HG02938 (cell line): ENCODE measurements around the gene POLR1A.

Experiments used
- ATAC-seq: cut with Tn5 transposase; IDR thresholded peaks from one replicate; pipeline ENCODE4 v1.9.1; 2021; ENCODE audit warnings: mild to moderate bottlenecking, moderate library complexity; ENCODE audit not compliant: unreplicated experiment

Gene POLR1A

DNA sequence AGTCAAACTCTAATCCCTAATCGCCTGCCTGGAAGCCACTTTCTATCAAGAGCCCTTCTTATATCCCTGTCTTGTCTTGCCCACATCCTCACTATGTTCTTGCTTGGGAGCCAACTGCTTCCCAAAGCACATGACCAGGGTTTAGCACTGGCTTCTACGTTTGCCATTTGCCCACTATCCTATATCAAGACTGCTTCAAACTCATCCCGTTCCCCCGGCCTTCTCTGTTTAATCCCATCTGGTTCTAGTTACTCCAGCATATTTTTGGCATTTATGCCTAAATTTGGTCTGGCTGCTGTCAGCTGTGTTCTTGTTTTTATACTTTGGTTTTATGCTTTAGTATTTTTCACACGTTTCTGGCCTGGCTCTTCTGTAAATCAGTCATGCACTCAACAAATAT, 40.2 kb downstream of the POLR1A start:
- ATAC-seq = no peak

DNA sequence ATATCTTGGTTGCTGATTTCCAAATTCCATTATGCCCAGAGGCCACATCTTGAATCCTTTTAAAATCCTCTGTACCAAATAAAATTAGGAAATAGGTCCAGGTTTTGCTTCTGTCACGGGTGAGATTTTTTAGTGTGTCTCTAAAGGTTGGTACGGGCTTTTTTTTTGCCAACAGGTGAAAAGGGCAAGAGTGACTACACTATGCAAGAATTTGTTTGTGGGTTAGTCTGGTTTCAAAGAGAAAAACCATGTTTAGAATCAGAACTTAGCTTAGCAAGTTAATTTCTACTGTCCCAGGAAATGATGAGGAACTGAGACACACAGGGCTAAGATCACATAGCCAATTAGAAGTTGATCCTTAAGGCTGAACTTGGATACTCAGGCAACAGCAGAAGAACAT, 41.7 kb downstream of the POLR1A start:
- ATAC-seq = no peak

DNA sequence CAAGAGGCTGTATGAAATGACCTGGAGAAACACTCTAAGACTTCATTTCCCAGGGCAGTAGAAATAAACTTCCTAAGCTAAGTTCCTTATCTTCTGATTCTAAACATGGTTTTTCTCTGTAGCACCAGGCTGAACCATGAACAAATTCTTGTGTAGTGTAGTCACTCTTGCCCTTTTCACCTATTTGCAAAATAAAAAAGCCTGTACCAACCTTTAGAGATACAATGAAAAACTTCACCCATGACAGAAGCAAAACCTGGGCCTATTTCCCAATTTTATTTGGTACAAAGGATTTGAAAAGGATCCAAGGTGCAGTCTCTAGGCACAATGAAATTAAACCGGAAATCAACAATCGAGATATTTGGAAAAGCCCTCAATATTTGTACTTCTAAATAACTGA, 43.6 kb downstream of the POLR1A start:
- ATAC-seq = no peak

DNA sequence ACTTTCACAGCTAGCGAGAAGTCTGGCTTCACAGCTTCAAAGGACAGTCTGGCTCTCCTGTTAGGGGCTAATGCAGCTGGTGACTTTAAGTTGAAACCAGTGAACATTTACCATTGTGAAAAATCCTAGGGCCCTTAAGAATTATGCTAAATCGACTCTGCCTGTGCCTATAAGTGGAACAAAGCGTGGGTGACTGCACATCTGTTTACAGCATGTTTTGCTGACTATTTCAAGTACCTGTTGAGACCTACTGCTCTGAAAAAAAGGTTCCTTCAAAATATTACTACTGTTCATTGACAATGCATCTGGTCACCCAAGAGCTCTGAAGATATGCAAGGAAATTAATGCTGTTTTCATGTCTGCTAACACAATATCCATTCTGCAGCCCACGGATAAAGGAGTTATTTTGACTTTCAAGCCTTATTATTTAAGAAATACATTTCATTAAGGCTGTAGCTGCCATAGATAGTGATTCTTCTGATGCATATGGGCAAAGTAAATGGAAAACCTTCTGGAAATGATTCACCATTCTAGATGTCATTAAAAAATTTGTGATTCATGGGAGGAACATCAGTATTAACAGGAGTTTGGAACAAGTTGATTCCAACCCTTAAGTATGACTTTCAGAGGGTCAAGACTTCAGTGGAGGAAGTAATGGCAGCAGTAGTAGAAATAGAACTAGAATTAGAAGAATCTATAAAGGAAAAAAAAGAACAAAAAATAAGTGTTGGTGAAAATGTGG, 48.9 kb downstream of the POLR1A start:
- ATAC-seq = no peak

DNA sequence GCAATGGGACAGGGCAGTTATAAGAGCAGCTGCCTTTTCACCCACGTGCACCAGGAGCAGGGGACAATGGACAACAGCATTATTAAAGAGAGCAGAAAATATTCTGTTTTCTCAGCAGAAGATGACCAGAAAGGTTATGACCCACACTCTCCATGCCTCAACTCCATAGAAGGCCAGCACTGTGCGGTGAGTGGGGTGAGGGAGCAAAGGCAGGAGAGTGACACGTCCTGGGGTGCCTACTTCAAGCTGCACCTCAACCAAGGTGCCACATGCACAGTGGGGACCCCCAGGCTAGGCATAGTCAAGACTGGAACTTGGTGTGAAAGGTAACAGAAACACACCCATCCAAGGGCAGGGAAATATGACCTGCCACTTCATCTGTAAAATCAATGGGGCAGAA, 50.4 kb downstream of the POLR1A start:
- no peak for ATAC-seq

DNA sequence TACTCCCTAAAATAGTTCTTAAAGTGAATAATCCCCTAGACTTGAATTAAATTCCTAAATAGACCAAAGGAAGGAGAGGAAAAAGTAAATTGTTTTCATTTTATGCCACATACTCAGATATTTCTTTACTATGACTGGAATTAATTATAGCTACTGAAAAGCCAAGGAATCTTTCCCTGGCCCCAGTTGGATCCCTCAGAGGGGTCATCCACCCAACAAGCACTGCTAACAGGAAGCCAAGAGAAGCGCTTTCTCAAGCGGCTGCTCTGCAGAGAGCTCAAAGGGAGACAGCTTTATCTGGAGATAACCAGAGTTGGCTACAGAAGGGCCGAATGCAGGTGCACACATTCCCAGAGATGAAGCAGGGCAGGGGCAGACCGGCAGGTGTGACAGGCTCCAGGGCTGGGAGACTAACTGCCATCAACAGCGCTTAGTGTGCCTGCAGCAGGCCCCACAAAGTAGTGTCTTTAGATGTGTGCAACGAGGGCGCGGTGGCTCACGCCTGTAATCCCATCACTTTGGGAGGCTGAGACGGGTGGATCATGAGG, 51.1 kb downstream of the POLR1A start:
- ATAC-seq = no peak

DNA sequence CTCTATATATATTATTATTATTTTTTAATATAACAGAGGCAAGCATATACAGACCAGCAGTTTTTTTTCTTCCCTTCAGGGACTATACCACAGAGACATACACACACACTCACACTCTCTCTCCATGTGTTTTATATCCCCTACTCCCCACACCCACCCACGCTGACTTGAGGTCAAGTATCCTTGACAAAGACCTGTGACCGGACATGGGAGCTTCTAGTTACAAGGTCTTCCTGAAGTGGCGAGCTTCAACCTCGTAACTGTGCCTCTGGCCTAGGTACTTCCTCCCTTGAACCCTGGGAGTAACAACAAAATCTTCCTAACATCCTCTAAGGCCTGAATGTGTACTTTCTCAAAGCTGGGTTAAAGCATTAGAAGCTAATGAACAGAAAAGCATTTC, 52.5 kb downstream of the POLR1A start:
- no peak for ATAC-seq

DNA sequence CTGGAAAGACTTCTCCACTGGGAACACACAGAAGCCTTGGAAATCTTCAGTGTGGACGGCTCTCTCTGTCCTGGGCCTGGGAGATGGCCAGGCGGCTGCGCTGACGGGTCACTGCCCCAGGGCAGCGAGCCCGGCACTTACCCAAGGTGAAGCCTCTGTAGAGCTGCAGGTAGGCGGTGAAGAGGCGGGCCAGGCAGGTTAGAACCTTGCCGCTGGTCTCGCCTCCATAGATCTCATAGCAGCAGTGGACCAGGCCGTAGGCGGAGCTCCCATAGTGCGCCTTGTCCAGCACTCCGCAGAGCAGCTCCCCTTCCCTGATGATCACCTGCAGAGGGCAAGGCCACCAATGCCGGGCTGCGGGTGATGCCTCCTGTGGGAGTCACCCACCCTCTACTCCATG, 53.0 kb downstream of the POLR1A start:
- ATAC-seq = no peak

DNA sequence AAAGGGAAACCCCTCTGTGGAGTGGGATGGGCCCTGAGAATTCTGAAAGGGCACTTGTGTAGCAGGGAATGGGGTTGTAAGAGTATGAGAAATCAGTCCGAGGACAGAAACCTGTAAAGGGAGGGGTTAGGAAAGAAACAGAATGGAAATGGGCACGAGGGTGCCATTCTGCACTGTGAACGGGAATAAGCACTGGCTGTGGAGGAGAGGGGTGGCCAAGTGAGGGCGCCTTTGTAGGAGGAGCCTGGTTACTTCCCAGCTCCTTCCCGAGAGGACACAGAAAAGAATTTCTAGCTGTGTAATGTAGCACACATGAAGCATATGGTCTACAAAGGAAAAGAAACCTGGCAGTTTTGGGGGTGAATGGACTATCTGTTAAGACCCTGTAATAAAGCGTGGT, 53.4 kb downstream of the POLR1A start:
- no peak for ATAC-seq

DNA sequence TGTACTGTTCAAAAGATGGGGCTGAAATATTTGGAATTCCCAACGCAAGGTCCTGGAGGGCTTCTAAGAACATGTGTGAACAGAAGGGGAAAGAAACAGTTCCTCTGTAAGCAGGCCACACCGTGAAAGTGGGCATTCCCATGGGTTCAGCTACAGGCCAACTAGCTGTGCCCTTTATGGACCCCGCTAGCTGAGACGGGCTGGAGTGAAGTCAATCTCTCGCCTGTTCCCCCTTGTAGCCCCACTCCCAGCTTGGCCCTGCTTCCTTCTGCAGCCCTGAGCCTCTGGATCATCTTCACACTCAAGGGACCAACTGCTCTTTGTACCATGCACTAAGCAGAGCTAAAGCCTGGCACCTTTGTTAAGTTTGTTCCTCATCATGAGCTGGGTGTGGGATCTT, 55.4 kb downstream of the POLR1A start:
- ATAC-seq = no peak

DNA sequence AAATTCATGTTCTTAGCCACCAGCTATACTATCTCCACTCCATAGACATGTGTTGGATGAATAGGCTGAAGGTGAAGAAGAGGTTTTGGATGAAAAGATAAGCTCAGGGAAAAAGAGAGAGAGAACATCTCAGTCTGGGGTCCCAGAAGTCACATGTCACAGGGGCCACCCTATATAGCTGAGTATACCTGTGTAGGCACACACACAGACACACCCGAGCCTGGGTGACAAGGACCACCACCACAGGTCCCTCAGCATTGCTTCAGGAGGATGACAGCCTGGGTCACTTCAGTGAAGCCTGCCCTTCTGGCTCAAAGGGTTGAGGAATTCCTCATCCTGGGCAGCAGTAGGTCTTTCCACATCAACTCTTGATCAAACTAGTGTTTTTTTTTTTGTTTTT, 56.2 kb downstream of the POLR1A start:
- no peak for ATAC-seq

DNA sequence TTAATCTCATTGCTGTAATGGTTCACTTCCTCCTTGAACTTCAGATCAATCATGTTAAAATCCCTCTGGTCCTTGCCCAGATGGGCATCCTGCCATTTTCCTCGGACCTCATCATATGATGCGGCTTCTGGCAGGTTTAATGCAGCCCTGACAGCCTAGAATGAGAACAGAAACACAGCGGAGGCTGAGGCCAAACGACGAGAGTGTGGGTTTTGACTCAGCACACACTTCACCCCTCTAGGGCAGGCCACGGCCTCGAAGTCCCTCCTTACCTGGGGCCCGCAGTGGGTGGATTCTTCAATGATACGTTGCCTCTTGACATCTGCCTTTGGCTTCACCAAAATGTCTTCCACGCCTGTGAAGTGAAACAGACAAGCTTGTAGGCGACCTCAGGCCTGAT, 56.8 kb downstream of the POLR1A start:
- ATAC-seq = no peak

DNA sequence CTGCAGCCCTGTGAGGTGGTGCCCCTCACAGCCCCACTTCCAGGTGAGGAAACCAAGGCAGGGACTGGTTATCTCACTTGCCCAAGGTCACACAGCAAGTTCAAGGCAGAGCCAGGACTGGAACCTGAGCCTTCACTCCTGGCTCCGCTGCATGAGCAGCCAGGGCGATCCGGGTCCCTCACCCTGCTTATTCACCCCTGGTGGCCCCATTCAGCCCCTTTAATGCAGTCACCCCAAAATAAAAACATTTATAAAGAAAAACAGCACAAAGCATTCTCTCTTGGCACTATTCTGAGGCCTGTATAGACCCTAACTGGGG, 57.3 kb downstream of the POLR1A start:
- ATAC-seq = no peak

DNA sequence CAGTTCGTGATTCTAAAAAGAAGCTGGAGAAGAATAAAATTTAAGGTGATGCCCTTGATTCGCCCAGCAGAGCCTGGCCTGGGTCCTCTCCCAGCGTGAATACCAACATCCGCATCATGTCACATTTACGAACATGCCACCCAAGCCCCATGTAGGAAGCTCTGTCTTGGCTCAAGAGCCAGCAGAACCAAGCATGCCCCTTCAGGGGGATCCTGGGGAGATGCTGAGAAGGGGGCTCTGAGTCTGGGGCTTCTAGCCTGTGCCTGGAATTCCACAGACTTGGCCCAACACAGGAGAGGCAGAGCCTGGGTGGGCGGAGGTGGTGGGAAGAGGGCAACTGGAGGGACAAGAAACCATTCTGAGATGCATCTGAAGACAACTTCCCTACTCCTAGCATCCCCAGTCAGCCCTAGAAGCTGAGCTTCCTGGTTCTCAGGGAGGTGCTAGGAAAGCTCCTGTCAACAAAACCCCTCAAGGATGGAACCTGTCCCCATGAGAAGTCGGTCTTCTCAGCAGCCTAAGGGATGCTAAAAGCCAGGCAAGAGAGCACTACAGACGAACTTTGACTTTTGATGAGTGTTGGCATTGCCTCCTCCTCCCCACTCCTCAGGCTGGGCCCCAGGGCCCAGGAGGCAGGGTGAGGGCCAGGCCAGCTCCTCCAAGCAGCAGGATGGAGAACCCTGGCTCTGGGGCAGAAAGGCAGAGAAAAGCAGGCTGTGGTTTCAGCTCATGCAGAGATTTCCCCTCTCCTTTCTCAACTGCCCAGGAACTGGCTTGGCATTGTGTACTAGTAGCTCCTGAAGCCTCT, 57.9 kb downstream of the POLR1A start:
- no peak for ATAC-seq

DNA sequence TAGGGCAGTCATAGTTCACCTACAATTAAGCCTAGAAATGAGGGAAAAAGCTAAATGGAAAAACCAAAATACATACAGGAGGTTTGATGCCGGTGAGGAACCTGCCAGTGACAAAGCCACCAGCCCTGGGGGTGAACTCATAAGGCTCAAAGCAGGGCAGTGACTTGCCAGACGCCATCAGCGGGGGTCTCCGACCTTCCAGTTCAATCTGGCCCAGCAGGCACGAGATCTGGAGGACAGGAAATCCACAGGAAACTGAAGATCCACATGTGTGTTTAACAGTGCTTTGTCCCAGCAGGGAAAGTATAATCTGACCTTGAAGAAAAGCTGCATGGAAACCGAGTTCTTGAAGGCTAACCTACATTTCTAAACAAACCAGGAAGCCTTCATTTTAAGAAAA, 60.1 kb downstream of the POLR1A start:
- no peak for ATAC-seq

DNA sequence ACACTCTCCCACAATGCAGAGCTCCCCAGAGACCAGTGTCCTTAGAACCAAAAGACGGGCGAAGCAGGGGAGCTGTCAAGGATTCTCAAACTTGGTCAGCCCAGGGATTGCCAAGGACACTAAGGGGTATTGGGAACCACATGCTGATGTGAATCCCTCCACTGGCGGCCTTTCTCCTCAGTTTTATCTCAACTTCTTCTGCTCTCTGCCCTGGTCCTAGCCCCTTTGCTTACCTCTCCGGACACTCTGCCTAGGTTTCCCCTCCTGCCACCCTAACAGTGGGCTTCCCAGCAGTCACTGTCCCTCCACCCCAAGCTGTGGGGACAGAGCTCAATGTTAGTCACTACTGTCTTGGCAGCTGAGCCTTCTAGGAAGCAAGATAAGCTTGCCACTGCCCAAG, 61.1 kb downstream of the POLR1A start:
- no peak for ATAC-seq

DNA sequence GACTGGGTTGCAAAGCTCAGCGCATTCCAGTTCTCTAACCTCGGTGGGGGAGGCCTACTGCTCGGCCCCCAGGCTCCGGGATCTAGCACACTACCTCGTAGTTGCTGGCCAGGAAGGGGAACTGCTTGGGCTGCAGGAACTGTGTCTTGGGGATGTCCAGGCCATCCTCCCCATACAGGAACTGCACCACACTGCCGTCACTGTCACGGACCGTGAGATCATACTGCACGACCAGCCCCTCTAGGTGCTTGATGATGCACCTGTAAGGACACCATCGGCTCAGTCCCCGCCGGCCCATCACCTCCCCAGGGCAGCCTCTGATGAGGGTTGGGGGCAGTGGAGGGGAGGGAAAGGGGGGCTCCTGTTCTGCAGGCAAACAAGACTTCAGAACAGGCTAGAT, 61.6 kb downstream of the POLR1A start:
- ATAC-seq = no peak

DNA sequence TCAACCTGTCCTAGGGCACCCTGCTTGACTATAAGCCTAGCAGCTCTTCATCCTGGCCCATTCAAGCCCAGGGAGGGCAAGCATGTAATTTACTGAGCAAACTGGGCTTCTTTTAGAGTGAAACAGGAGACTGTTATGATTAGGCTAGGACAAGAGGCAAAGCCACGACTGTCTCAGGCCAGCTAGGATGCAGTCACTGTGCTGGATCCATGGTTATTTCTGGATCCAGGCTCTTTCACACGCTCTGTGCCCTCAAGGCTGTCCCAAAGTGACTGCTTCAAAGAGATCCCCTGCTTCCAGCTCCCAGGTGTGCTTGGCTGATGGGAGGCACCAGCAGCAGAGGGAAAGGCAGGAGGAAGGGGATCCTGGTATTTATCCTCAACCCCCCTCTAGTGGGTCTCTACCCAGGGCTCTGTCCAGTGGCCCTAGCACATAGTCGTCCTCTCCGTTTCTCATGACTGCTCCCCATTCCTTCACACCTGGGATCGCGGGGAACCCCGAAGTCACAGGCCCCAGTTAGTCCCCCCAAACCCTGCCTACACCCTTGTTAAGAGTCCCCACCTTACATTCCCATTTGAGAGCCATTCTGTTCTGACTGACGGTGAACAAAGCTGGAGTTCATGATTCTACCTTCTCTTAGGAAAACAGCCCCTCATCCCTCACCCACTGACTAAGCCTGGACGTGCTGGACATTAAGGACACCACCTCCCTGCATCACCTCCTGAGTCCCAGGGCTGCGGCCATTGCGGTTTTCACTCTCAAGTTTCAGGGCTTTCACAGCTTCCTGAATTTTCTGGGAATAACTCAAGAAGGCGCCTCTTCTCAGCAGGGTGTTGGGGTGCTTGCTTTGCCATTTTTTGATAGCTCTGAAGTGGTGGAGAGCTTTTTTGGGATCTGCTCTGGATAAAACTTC, 63.2 kb downstream of the POLR1A start:
- no peak for ATAC-seq

DNA sequence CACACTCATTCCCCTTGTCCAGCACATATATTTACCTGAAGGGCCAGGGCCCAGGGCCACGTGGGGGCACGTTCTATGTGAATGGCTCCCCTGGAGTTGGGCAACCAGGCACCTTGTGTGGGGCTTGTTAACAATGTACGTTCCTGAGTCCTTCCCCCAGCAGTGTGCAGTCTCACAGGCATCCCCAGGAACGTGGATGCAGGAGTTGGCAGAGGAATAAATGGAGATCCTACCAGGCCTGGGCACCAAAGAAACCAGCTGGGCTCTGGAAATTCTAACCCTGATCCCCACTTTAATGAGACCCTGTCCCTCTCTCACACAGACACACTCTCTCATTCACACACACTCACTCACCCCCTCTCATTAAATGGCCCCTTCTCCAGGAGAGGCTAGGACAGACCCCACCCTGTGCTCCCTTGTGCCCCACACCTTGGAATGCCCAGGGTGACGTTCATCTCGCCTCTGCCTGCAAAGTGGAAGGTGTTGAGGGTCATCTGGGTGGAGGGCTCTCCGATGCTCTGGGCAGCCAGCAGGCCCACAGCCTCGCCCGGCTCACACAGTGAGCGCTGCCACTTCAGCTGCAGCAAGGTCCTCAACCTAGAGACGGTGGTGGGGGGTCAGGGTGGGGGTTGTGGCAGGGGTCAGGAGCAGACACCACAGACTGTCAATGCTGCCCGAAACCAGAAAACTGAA, 65.6 kb downstream of the POLR1A start:
- ATAC-seq = no peak

DNA sequence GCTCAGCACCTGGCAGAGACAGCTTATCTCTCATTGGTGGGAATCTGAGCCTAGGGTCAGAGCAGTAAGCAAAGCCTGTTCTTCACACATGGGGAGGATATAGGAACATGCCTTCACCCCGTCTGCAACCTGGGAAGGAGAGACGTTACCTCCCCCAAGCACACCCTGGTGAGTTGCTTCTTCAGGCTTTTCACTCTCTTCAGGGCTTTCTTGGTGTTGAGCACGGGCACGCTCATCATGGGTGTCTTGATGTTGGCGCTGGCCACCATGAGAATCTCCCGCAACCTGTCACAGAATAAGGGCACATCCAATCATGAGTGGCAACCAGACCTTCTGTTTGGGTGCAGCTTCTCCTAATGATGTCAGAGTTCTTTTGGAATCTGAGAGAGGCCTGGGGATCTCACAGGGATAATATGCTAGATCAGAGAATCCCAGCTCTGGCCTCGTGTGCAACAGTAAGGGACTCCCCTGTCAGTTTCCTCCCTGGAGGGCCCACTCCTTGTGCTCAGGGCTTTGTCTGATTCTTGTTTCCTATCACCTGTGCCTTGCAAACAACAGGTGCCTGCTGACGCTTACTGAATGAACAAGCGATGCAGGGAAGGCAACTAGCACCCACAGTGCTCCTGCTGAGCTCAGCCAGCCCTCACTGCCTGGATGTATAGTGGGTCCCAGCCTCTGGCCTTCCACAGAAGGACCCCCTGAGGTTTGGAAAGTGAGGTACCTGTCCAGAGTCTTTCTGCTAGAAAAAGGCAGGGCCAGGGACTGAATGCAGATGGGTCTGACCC, 66.3 kb downstream of the POLR1A start:
- no peak for ATAC-seq
